ENCODE data around the gene ESYT2. TPM values are rescaled to one million over a fixed set of nuclear protein-coding genes. Genes with fewer than 3 reads are reported as not detected.

Gene ESYT2
- total and polyA plus RNA-seq, 4 donors, result 4.9 to 31.7 (median 17.2) TPM

- H3K9me3 ChIP-seq (ENCODE audit: control insufficient read depth in 4 of 4, low read length in 3 of 4), result no peaks in the 10 kb centered on the region
- H3K27me3 ChIP-seq (ENCODE audit: control insufficient read depth in 4 of 4, insufficient read depth in 4 of 4, low read length in 3 of 4), result no peaks in the 10 kb centered on the region
- no peak for TF ChIP-seq RAD21 (IDR thresholded peaks at IDR 0.05)
- no peak for TF ChIP-seq TAF1 (conservative IDR thresholded peaks at IDR 0.05)
- no peak for TF ChIP-seq EGR1 (IDR thresholded peaks at IDR 0.05; ENCODE audit: low read depth in 2 of 2)
- no peak for TF ChIP-seq SP1 (IDR thresholded peaks at IDR 0.05)
- no peak for TF ChIP-seq HNF4G (IDR thresholded peaks at IDR 0.05)
- no peak for TF ChIP-seq CTCF (IDR thresholded peaks at IDR 0.05; ENCODE audit: low read depth, low read length, missing input control)
- no peak for TF ChIP-seq HNF4A (conservative IDR thresholded peaks at IDR 0.05)
- TF ChIP-seq ZBTB33 (IDR thresholded peaks at IDR 0.05), result no peak
- TF ChIP-seq JUND (IDR thresholded peaks at IDR 0.05), result no peak
- TF ChIP-seq REST (IDR thresholded peaks at IDR 0.05), result no peak
- TF ChIP-seq ATF3 (IDR thresholded peaks at IDR 0.05), result no peak
- TF ChIP-seq FOXA2 (IDR thresholded peaks at IDR 0.05), result no peak
- no peak for TF ChIP-seq NR2F2 (IDR thresholded peaks at IDR 0.05)
- TF ChIP-seq GABPA (IDR thresholded peaks at IDR 0.05 in 1 of 2, conservative IDR thresholded peaks at IDR 0.05 in 1 of 2), result no peak
- no peak for TF ChIP-seq MAX (IDR thresholded peaks at IDR 0.05)
- no peak for TF ChIP-seq FOXA1 (IDR thresholded peaks at IDR 0.05)
- no peak for TF ChIP-seq RXRA (IDR thresholded peaks at IDR 0.05)
- TF ChIP-seq YY1 (IDR thresholded peaks at IDR 0.05), result no peak
- 81% methylated on average over 23 of the region's 23 CpGs for WGBS
- H3K27ac ChIP-seq (ENCODE audit: low read depth in 1 of 2, low read length in 2 of 2), result no peak overlapping the region
- H3K4me1 ChIP-seq (ENCODE audit: control insufficient read depth in 4 of 4, insufficient read depth in 4 of 4, low read length in 3 of 4), result no peaks in the 10 kb centered on the region
- no peak overlapping the region for H3K9ac ChIP-seq (ENCODE audit: low read depth in 1 of 2, low read length in 2 of 2)
- H3K36me3 ChIP-seq (ENCODE audit: control insufficient read depth in 4 of 4, insufficient read depth in 3 of 4, low read depth in 1 of 4, low read length in 3 of 4), result peaks cover 0 to 24% (median 4%) of the 10 kb centered on the region in 4 donors
- no peak overlapping the region for H3K4me3 ChIP-seq (ENCODE audit: low read depth in 1 of 3, low read length in 3 of 3)
- no peak for DNase-seq (ENCODE audit: low spot score)
Measured at GRCh38 chr7:158730383-158731346, 98.6 kb downstream of the ESYT2 start.
